Suprapubic skin (tissue), 3 donors: ENCODE measurements around the gene C8G.

Experiments
- POLR2A ChIP-seq, 2 donors: fragments of 450-650 bp; IDR thresholded peaks; one replicate each; pipeline ENCODE4 v1.6.1; 2017; ENCODE audit warnings: antibody characterized with exemption in 2 of 2, mild to moderate bottlenecking in 2 of 2, moderate library complexity in 2 of 2
- TF ChIP-seq, protein P1 (sequence below), 2 donors: fragments of 200-600 bp in 1 of 2; fragments of 450-650 bp in 1 of 2; sonication (generic) in 1 of 2; IDR thresholded peaks; one replicate each; pipeline ENCODE4 v1.5.1; 2016 to 2019; ENCODE audit warnings: antibody characterized with exemption in 2 of 2, mild to moderate bottlenecking in 1 of 2, moderate library complexity in 1 of 2

DNA sequence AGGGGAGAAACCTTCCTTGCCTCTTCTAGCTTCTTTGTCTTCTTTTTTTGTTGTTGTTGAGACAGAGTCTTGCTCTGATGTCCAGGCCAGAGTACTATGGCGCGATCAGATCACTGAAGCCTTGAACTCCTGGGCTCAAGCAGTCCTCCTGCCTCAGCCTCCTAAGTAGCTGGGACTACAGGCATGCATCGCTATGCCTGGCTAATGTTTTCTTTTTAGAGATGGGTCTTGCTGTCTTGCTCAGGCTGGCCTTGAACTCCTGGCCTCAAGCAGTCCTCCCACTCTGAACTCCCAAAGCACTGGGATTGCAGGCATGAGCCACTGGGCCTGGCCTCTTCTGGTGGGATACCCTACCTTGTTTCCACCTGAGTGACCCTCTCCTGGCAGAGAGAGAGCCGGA lies 43.8 kb downstream of the C8G start:
- no peak for TF ChIP-seq POLR2A (IDR thresholded peaks at IDR 0.05)
- TF ChIP-seq, protein P1, sequence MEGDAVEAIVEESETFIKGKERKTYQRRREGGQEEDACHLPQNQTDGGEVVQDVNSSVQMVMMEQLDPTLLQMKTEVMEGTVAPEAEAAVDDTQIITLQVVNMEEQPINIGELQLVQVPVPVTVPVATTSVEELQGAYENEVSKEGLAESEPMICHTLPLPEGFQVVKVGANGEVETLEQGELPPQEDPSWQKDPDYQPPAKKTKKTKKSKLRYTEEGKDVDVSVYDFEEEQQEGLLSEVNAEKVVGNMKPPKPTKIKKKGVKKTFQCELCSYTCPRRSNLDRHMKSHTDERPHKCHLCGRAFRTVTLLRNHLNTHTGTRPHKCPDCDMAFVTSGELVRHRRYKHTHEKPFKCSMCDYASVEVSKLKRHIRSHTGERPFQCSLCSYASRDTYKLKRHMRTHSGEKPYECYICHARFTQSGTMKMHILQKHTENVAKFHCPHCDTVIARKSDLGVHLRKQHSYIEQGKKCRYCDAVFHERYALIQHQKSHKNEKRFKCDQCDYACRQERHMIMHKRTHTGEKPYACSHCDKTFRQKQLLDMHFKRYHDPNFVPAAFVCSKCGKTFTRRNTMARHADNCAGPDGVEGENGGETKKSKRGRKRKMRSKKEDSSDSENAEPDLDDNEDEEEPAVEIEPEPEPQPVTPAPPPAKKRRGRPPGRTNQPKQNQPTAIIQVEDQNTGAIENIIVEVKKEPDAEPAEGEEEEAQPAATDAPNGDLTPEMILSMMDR (IDR thresholded peaks at IDR 0.05): no peak
